Heart right ventricle (tissue), 16 donors: Measurements from ENCODE around the gene TUBB4A. TPM values are rescaled to one million over a fixed set of nuclear protein-coding genes. Genes with fewer than 3 reads are reported as not detected.

Experiments
- ATAC-seq, 8 donors: fragments of 200-7000 bp; cut with Tn5 transposase; one replicate each; pipeline ENCODE4 v1.9.1; 2020; ENCODE audit warnings: mild to moderate bottlenecking in 8 of 8, moderate library complexity in 8 of 8, moderate number of reproducible peaks in 1 of 8
- DNase-seq, 2 donors: peaks; one replicate each; pipeline ENCODE4 v3.0.0-alpha.2; 2020
- H3K27ac ChIP-seq, 10 donors: fragments of 200-600 bp; sonication (generic) in 2 of 10; one replicate each; pipeline versions ENCODE4 v1.5.0 to v1.8.0; 2020 to 2022; ENCODE audit warnings: mild to moderate bottlenecking in 3 of 10
- H3K27me3 ChIP-seq, 7 donors: fragments of 200-600 bp; one replicate each; pipeline ENCODE4 v1.8.0; 2021 to 2022; ENCODE audit warnings: mild to moderate bottlenecking in 2 of 7
- H3K36me3 ChIP-seq, 9 donors: fragments of 200-600 bp; sonication (generic) in 1 of 9; one replicate each; pipeline versions ENCODE4 v1.5.0 to v1.8.0; 2020 to 2022; ENCODE audit warnings: mild to moderate bottlenecking in 2 of 9
- H3K4me1 ChIP-seq, 9 donors: fragments of 200-600 bp; sonication (generic) in 1 of 9; one replicate each; pipeline versions ENCODE4 v1.5.0 to v1.8.0; 2020 to 2022; ENCODE audit warnings: mild to moderate bottlenecking in 4 of 9
- H3K4me3 ChIP-seq, 10 donors: fragments of 200-600 bp; sonication (generic) in 2 of 10; one replicate each; pipeline versions ENCODE4 v1.5.0 to v1.8.0; 2020 to 2022; ENCODE audit warnings: mild to moderate bottlenecking in 7 of 10, moderate library complexity in 2 of 10
- H3K9me3 ChIP-seq, 11 donors: fragments of 200-600 bp in 10 of 11; sonication (generic) in 2 of 11; one replicate each; pipeline versions ENCODE4 v1.5.0 to v1.8.0; 2013 to 2022; ENCODE audit warnings: mild to moderate bottlenecking in 2 of 11, control low read depth in 1 of 11, moderate library complexity in 1 of 11
- WGBS, 2 donors: extraction: QIAGEN DNeasy Blood & Tissue Kit; methylation state at CpG; one replicate each; pipeline ENCODE4 v1.1.7; 2013; ENCODE audit warnings: inconsistent platforms in 1 of 2; 5-methylcytosine and 5-hydroxymethylcytosine counted together
- intact Hi-C, 10 donors: fragments of 100-400 bp; cut with DNase I; formaldehyde crosslinking; loops; one replicate each; pipeline versions ENCODE4 v1.11.1 to v1.14.2; 2022
- polyA plus RNA-seq, 2 donors: library from polyadenylated mRNA; stranded (reverse); fragments of 200-250 nt; gene quantifications; one replicate each; pipeline ENCODE4 v1.2.3, GENCODE V29; 2013
- total RNA-seq, 10 donors: library from RNA; stranded (reverse); fragmentation: NEBNext Ultra II Directional in 3 of 10; extraction: Animal tissue kit (Norgen Biotek cat#: 25700) in 3 of 10; gene quantifications; one replicate each; pipeline versions ENCODE4 v1.2.1 to v1.2.4, GENCODE V29; 2021 to 2023
- TF ChIP-seq, protein P1 (sequence below), 9 donors: fragments of 200-600 bp; sonication (generic) in 2 of 9; IDR thresholded peaks; one replicate each; pipeline versions ENCODE4 v1.5.0 to v1.8.0; 2021 to 2022; ENCODE audit warnings: antibody characterized with exemption in 9 of 9, mild to moderate bottlenecking in 5 of 9, moderate library complexity in 1 of 9
- donor health status: Arrhythmogenic right ventricular cardiomyopathy.
- donor health status: ischemic (EF 13 %, LVEDD 7.1; RV severe dilation, severe dysfunction).
- donor health status: healthy with polysubstance abuse.
- donor health status: DM: no; HTN: yes; CAD: no.
- donor health status: DM: no; HTN: no; CAD: no.
- donor health status: ischemic (EF 25% LVEDD 6.9; RV normal size, moderate dysfunction).
- donor health status: ischemic (EF 25% LVEDD 5.7; RV mildly dilated, moderate dysfunction).
- donor health status: healthy.
- donor health status: DM: yes; HTN: yes; CAD: no.
- donor health status: Ischemic cardiomyopathy.
- donor health status: ischemic (EF 35%, LVEDD 5.7; RV mildly dilated, moderate dysfunction).
- donor health status: nonischemic (EF 11% LVEDD 7.7; RV severe dilation, severe dysfunction).
- donor health status: DM: yes; HTN: yes; CAD: no.
- donor health status: PGD.
- donor health status: ischemic (EF 29% LVEDD 5.4; RV normal size, mild dysfunction).
- donor health status: nonischemic (EF 23%, LVEDD 6.1; RV moderate dilation, normal function).

TUBB4A gene
- total and polyA plus RNA-seq, 12 donors, result 0.19 to 6.6 (median 0.81) TPM

DNA sequence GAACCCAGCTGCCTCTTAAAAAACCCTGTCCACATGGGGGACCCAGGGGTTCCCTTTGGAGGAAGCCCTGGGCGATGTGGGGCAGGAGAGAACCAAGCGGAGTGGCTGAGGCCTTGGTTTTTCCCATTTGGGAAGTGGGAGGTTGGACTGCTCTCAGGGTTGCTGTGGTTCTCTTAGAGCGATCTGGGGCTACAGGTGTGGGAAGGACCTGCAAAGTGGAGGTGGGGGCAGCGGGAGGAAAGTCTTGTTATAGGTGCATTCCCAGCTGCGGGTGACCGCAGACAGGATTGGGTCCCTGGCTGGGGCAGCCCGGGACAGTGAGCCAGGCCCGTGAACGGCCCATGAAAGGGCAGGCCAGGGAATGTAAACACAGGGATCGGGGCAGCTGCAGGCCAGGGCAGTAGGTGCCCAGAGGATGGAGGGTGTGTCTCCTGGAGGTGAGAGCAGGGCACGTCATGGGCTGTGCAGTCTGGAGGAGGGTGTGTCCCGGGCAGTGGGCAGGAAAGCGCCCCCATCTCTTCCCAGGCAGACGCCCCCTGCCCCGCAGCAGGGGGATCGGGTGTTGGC lies 43.3 kb downstream of the TUBB4A start:
- DNase-seq, result no peak

DNA sequence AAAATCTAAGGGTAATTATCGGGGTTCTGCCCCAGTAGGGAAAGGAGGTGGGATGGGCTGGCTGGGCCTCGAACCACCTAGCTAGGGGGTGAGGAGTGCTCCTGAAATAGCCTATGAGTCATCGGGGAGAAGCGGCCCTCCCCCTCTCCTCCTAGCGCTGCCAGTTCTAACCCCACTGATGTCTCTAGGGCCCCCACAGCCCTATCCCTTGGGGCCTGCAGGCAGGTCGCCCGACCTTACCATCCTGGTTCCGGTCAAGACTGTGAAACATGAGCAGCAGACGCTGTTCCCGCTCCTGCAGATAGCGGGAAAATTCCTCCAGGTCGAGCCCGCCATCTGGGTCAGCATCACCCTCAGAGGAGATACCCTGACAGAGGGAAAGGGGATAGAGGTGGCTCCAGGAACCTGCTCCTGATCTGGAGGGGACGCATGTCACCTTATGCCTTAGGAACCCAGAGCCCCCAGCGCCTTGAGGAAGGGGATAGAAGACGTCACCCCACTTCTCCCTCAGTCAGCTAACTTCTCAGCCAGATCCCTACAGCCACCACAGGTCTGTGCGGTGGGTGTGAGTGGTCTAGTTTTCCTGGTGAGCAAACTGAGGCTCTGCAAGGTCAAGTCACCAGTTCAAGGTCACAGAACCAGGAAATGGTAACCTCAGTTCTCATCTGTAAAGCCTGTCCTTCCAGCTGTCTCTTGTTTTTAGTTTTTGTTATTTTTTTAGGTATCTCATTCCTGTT lies 44.0 kb downstream of the TUBB4A start:
- ATAC-seq (no peak), DNase-seq (no peak)
- H3K4me3 ChIP-seq, result peak overlapping the region in 6 of 10 donors; percentile 61 to 77 (median 72)
- H3K27me3 ChIP-seq, result peaks cover 0 to 12% (median 8%) of the 10 kb centered on the region in 7 donors
- H3K9me3 ChIP-seq, result peaks cover 0 to 21% (median 10%) of the 10 kb centered on the region in 11 donors
- H3K4me1 ChIP-seq, result peaks cover 5 to 23% (median 15%) of the 10 kb centered on the region in 9 donors
- TF ChIP-seq, protein P1, sequence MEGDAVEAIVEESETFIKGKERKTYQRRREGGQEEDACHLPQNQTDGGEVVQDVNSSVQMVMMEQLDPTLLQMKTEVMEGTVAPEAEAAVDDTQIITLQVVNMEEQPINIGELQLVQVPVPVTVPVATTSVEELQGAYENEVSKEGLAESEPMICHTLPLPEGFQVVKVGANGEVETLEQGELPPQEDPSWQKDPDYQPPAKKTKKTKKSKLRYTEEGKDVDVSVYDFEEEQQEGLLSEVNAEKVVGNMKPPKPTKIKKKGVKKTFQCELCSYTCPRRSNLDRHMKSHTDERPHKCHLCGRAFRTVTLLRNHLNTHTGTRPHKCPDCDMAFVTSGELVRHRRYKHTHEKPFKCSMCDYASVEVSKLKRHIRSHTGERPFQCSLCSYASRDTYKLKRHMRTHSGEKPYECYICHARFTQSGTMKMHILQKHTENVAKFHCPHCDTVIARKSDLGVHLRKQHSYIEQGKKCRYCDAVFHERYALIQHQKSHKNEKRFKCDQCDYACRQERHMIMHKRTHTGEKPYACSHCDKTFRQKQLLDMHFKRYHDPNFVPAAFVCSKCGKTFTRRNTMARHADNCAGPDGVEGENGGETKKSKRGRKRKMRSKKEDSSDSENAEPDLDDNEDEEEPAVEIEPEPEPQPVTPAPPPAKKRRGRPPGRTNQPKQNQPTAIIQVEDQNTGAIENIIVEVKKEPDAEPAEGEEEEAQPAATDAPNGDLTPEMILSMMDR (IDR thresholded peaks at IDR 0.05), result no peak
- 78 to 80% methylated on average over 17 of the region's 17 CpGs for WGBS, 2 donors
- H3K36me3 ChIP-seq, result peaks cover 0 to 43% (median 16%) of the 10 kb centered on the region in 9 donors
- intact Hi-C loops, result no loop called here
- H3K27ac ChIP-seq, result peak overlapping the region in 2 of 10 donors; percentile 33 to 38

More for the DNA sequence above, 43.3 kb downstream of the TUBB4A start:
- Histone ChIP-seq H3K27me3 (peaks cover 0 to 19% (median 15%) of the 10 kb centered on the region in 7 donors), H3K9me3 (peaks cover 0 to 14% (median 7%) of the 10 kb centered on the region in 11 donors), H3K36me3 (peaks cover 0 to 36% (median 13%) of the 10 kb centered on the region in 9 donors), H3K4me3 (peak overlapping the region; percentile 61 to 97 (median 72)), H3K27ac (peak overlapping the region in 8 of 10 donors; percentile 33 to 78 (median 57)), H3K4me1 (peaks cover 5 to 23% (median 15%) of the 10 kb centered on the region in 9 donors)
- ATAC-seq, result peak in 1 of 8 donors; percentile 8
- TF ChIP-seq, protein P1 (IDR thresholded peaks at IDR 0.05), result no peak
- WGBS, 2 donors, result 33 to 42% methylated on average over 16 of the region's 16 CpGs
- intact Hi-C loops, result no loop called here

DNA sequence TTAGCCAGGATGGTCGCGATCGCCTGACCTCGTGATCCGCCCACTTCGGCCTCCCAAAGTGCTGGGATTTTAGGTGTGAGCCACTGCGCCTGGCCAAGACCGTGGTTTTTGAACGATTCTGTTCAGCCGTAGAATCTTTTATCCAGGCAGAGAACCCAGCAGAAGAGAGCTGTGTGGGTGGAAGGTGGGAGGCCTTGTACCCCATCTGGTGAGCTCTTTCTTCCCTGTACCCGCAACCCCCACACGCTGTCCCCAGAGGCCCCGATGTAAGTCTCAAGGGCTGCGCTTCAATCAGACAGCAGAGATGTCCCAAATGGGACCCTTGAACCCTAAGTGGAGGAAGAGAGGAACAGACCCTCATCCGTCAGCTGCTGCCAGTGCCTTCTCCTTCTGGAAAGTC lies 46.2 kb downstream of the TUBB4A start:
- H3K36me3 ChIP-seq, result peaks cover 0 to 62% (median 16%) of the 10 kb centered on the region in 9 donors
- WGBS, 2 donors, result 88 to 96% methylated on average over 15 of the region's 15 CpGs
- H3K27ac ChIP-seq, result no peak overlapping the region
- TF ChIP-seq, protein P1 (IDR thresholded peaks at IDR 0.05), result no peak
- ATAC-seq, result no peak
- intact Hi-C loops, result no loop called here
- H3K4me3 ChIP-seq, result no peak overlapping the region
- H3K27me3 ChIP-seq, result peaks cover 0 to 10% (median 0%) of the 10 kb centered on the region in 7 donors
- H3K9me3 ChIP-seq, result peaks cover 0 to 24% (median 10%) of the 10 kb centered on the region in 11 donors
- H3K4me1 ChIP-seq, result peaks cover 5 to 23% (median 15%) of the 10 kb centered on the region in 9 donors
- DNase-seq, result no peak

DNA sequence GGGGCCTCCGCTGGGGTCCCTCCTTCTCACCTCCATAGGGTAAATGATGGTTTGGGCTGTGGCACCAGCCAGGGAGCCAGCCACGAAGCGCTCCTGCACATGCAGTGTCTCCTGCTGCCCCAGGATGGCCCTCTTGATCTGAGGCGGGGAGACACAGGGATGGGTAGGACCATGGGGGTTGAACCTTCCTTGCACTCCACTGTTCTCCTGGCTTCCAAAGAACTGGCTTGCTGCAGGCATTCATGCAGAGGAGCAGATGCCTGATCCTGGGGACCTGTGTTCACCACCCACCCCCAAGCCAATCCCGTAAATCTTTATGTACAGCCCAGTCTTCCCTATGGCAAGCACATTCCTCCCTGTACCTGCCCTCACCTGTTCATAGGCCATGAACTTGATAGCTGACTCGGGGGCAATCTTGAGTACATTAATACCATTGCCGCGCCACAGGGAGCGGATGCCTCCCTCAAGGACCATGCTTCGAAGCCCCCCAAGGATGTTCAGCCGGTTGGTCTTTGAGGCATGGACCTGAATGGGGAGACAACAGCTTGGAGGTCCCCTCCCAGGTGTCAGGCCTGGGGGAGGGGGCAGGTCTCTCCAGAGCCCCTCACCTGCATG lies 48.1 kb downstream of the TUBB4A start:
- Histone ChIP-seq H3K4me3 (no peak overlapping the region), H3K9me3 (peaks cover 0 to 24% (median 10%) of the 10 kb centered on the region in 11 donors), H3K27ac (no peak overlapping the region), H3K4me1 (peaks cover 4 to 14% (median 8%) of the 10 kb centered on the region in 9 donors), H3K36me3 (peaks cover 0 to 74% (median 16%) of the 10 kb centered on the region in 9 donors), H3K27me3 (peaks cover 0 to 3% (median 0%) of the 10 kb centered on the region in 7 donors)
- TF ChIP-seq, protein P1 (IDR thresholded peaks at IDR 0.05), result no peak
- intact Hi-C loops, result no loop called here
- no peak for ATAC-seq
- WGBS, 2 donors, result 97% methylated on average over 11 of the region's 11 CpGs
- no peak for DNase-seq
